ENCODE results near the gene RTBDN. TPM values are rescaled to one million over a fixed set of nuclear protein-coding genes. Genes with fewer than 3 reads are reported as not detected.
A peak's percentile ranks its signal among the peaks of the same experiment; 100 is the strongest.

RTBDN gene
- total RNA-seq, 1 donor from 2014 or later = not detected

DNA sequence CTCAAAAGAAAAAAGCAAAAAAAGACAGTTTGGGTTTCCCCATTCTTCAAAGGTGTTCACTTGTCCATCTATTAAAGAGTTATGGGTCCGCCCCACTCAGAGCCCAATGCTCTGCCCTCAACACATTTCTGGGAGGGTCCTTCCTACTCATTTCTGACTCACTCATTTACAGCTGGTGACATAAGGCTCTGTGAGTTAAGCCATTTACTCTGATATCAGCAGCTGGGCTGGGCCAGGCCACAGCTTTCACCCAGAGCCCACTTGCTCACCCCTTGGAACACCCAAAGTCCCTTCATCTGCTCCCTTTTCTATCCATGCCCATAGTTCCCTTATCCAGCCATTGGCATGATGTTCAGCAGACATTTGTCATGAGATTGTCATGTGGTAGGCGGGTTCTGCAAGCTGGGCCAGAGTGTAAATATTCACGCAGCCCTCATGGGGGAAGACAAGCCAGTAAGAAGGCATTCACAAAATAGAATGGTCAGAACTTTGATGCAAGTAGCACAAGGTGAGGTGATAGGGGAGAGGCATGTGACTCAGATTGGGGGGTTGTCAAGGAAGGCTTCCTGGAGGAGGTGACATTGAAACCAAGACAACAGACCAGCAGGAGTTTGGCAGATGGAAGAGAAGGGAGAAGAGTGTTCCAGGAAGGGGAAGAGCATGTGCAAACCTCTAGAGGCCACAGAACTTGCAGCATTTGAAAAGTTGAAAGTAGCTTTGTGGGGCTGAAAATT is 9.8 kb upstream of the RTBDN start:
- Mint-ChIP-seq H3K9me3 (no peaks in the 10 kb centered on the region), H3K4me1 (ENCODE audit: unreplicated experiment) (peaks cover 23% of the 10 kb centered on the region), H3K27me3 (peaks cover 51% of the 10 kb centered on the region), H3K36me3 (no peaks in the 10 kb centered on the region), H3K27ac (no peak overlapping the region), H3K4me3 (no peak overlapping the region)
- no peak for DNase-seq (ENCODE audit: extremely low spot score, unreplicated experiment)
- TF ChIP-seq, protein P1, sequence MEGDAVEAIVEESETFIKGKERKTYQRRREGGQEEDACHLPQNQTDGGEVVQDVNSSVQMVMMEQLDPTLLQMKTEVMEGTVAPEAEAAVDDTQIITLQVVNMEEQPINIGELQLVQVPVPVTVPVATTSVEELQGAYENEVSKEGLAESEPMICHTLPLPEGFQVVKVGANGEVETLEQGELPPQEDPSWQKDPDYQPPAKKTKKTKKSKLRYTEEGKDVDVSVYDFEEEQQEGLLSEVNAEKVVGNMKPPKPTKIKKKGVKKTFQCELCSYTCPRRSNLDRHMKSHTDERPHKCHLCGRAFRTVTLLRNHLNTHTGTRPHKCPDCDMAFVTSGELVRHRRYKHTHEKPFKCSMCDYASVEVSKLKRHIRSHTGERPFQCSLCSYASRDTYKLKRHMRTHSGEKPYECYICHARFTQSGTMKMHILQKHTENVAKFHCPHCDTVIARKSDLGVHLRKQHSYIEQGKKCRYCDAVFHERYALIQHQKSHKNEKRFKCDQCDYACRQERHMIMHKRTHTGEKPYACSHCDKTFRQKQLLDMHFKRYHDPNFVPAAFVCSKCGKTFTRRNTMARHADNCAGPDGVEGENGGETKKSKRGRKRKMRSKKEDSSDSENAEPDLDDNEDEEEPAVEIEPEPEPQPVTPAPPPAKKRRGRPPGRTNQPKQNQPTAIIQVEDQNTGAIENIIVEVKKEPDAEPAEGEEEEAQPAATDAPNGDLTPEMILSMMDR (conservative IDR thresholded peaks at IDR 0.05) = no peak

DNA sequence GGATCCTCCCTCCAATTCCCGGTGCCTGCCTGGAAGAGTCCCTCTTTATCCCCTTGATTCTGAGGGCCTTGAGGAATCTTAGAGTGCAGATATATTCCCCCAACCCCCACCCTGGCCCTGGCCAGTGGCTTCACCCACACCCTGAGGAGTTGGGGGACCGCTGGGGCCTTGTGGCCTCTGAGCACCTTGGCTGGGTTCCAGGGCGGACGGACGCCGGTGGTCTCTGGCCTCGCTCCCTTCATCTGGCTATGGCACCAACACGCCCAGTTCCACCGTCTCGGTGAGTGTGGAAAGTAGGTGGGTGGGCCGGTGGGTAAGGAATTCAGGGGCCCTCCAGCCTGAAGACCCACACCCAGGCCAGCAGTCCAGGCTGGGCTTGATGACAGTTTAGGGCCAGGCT is 8.9 kb upstream of the RTBDN start:
- H3K4me1 Mint-ChIP-seq (ENCODE audit: unreplicated experiment) = peaks cover 26% of the 10 kb centered on the region
- H3K36me3 Mint-ChIP-seq = no peaks in the 10 kb centered on the region
- TF ChIP-seq, protein P1 (conservative IDR thresholded peaks at IDR 0.05) = no peak
- no peak for DNase-seq (ENCODE audit: extremely low spot score, unreplicated experiment)
- no peaks in the 10 kb centered on the region for H3K9me3 Mint-ChIP-seq
- H3K27me3 Mint-ChIP-seq = peaks cover 58% of the 10 kb centered on the region
- no peak overlapping the region for H3K27ac Mint-ChIP-seq
- H3K4me3 Mint-ChIP-seq = no peak overlapping the region

DNA sequence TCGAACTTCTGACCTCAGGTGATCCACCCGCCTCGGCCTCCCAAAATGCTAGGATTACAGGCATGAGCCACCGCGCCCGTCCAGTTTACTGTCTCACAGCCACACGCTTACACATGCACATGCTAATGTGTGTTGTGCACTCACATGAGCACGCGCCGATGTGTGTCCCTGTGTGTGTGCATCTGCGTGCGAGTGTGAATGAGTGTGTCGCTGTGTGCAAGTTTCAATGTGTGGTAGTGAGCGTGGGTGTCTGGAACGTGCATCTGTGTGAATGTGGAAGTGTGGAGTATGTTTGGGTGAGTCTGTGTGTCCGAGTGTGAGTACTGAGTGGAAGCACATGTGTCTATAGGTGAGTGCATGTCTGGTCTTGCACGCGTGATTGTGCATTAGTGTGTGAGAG is 8.1 kb upstream of the RTBDN start:
- peaks cover 61% of the 10 kb centered on the region for H3K27me3 Mint-ChIP-seq
- DNase-seq (ENCODE audit: extremely low spot score, unreplicated experiment) = no peak
- peaks cover 26% of the 10 kb centered on the region for H3K4me1 Mint-ChIP-seq (ENCODE audit: unreplicated experiment)
- H3K36me3 Mint-ChIP-seq = no peaks in the 10 kb centered on the region
- TF ChIP-seq, protein P1 (conservative IDR thresholded peaks at IDR 0.05) = no peak
- H3K27ac Mint-ChIP-seq = no peak overlapping the region
- H3K4me3 Mint-ChIP-seq = no peak overlapping the region
- no peaks in the 10 kb centered on the region for H3K9me3 Mint-ChIP-seq

DNA sequence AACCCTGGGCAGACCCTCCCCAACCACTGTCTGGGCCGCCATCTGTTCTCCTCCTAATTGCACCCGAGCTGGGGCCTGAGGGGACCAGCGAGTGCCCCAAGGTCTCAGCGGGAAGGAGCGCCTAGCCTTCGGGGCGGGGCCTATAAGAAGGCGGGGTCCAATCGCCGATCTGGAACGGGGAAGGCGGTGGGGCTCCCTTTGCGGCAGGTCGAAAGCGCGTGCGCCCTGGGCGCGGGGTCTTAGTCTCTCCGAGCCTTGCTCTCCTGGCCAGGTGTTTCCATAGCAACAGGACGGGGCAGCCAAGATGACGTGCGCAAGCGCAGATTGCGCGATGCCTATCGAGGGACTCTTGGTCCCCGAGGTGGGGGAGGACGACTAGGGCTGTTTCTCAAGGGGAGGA is 6.7 kb upstream of the RTBDN start:
- H3K4me1 Mint-ChIP-seq (ENCODE audit: unreplicated experiment) = peaks cover 26% of the 10 kb centered on the region
- H3K4me3 Mint-ChIP-seq = peak overlapping the region; percentile 83
- no peaks in the 10 kb centered on the region for H3K9me3 Mint-ChIP-seq
- H3K27ac Mint-ChIP-seq = no peak overlapping the region
- H3K36me3 Mint-ChIP-seq = no peaks in the 10 kb centered on the region
- DNase-seq (ENCODE audit: extremely low spot score, unreplicated experiment) = peak; percentile 83
- TF ChIP-seq, protein P1 (conservative IDR thresholded peaks at IDR 0.05) = no peak
- peaks cover 70% of the 10 kb centered on the region for H3K27me3 Mint-ChIP-seq

DNA sequence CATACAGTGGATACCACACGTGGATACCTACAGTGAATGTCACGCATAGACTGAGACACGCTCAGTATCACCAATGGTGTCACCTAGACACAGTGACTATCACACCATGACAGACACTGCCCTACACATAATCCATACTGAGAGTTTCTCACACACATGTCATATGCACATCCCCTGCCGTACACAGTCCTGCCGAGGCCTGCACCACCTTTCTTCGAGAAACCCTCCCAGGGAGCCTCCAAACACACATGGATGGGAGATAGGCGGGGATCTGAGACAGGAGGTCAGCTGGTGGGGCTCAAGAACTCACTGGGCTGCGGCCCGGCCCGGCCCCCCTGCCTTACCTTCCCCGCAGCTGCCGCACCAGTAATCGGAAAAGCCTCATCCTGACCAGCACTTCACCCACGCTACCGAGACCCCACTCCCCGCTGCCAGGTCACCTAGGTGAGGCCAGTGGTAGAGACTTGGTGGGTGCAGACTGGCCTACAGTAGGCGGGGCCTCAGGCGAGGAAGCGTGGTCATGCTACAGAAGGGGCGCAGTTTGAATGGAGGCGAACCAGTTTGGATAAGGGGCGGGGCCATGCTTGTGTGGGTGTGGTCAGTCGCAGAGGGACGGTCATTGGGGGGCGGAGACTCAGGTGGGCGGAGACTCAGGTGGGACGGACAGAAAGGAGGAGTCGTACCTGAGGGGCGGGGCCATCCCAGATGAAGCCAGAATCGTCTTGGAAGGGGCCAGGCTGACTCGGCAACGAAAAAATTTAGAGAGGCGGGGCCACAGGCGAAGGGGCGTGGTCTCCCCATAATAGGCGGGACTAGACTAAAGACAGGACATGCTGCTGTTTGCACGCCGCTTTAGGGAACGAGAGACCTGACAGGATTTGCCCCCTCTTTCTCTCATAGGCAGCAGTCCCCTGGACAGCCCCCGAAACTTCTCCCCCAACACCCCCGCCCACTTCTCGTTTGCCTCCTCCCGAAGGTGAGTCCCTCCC is 6.0 kb upstream of the RTBDN start:
- TF ChIP-seq, protein P1 (conservative IDR thresholded peaks at IDR 0.05) = no peak

More for the DNA sequence above, 6.0 kb upstream of the RTBDN start:
- H3K4me1 Mint-ChIP-seq (ENCODE audit: unreplicated experiment) = peaks cover 26% of the 10 kb centered on the region
- peaks cover 77% of the 10 kb centered on the region for H3K27me3 Mint-ChIP-seq
- peak; percentile 87 for DNase-seq (ENCODE audit: extremely low spot score, unreplicated experiment)
- peak overlapping the region; percentile 83 for H3K4me3 Mint-ChIP-seq
- peak overlapping the region; percentile 61 for H3K27ac Mint-ChIP-seq
- H3K36me3 Mint-ChIP-seq = no peaks in the 10 kb centered on the region
- no peaks in the 10 kb centered on the region for H3K9me3 Mint-ChIP-seq

Measured in type B pancreatic cell (in vitro differentiated cells).